Colonic mucosa (tissue), 4 donors: ENCODE results near the gene CCDC78. TPM values are rescaled to one million over a fixed set of nuclear protein-coding genes. Genes with fewer than 3 reads are reported as not detected.

ENCODE experiments used
- DNase-seq: peaks from one replicate; pipeline ENCODE4 v3.0.0-alpha.2; 2020
- H3K27ac ChIP-seq: fragments of 200-600 bp; one replicate; pipeline ENCODE4 v1.8.0; 2021
- H3K27me3 ChIP-seq: fragments of 200-600 bp; one replicate; pipeline ENCODE4 v1.8.0; 2021
- H3K36me3 ChIP-seq: fragments of 200-600 bp; one replicate; pipeline ENCODE4 v1.8.0; 2021
- H3K4me1 ChIP-seq: fragments of 200-600 bp; one replicate; pipeline ENCODE4 v1.8.0; 2021; ENCODE audit warnings: mild to moderate bottlenecking
- H3K4me3 ChIP-seq: fragments of 200-600 bp; one replicate; pipeline ENCODE4 v1.8.0; 2021
- H3K9ac ChIP-seq, 2 donors: one replicate each; pipeline ENCODE4 v1.7.0; 2013; ENCODE audit warnings: control low read depth in 2 of 2, low read depth in 2 of 2, low read length in 2 of 2
- H3K9me3 ChIP-seq: fragments of 200-600 bp; one replicate; pipeline ENCODE4 v1.8.0; 2021
- intact Hi-C: fragments of 100-400 bp; cut with DNase I; formaldehyde crosslinking; loops from one replicate; pipeline ENCODE4 v1.14.1; 2022
- total RNA-seq, 2 donors: library from RNA; stranded (reverse); fragmentation: NEBNext Ultra II Directional in 1 of 2; extraction: Animal tissue kit (Norgen Biotek cat#: 25700) in 1 of 2; gene quantifications; one replicate each; pipeline ENCODE4 v1.2.1, GENCODE V29; 2021
- TF ChIP-seq, protein P1 (sequence below): fragments of 200-600 bp; IDR thresholded peaks from one replicate; pipeline ENCODE4 v1.8.0; 2022; ENCODE audit warnings: antibody characterized with exemption, mild to moderate bottlenecking
- donor health status: healthy.
- donor health status: DM: no; HTN: no; CAD: no.
- donor health status: DM: no; HTN: no; CAD: no.

The CCDC78 gene
- total RNA-seq = 1 to 10 TPM in 1 of 2 donors, under 1 TPM in 1; 0.37 to 3.7 TPM

DNA sequence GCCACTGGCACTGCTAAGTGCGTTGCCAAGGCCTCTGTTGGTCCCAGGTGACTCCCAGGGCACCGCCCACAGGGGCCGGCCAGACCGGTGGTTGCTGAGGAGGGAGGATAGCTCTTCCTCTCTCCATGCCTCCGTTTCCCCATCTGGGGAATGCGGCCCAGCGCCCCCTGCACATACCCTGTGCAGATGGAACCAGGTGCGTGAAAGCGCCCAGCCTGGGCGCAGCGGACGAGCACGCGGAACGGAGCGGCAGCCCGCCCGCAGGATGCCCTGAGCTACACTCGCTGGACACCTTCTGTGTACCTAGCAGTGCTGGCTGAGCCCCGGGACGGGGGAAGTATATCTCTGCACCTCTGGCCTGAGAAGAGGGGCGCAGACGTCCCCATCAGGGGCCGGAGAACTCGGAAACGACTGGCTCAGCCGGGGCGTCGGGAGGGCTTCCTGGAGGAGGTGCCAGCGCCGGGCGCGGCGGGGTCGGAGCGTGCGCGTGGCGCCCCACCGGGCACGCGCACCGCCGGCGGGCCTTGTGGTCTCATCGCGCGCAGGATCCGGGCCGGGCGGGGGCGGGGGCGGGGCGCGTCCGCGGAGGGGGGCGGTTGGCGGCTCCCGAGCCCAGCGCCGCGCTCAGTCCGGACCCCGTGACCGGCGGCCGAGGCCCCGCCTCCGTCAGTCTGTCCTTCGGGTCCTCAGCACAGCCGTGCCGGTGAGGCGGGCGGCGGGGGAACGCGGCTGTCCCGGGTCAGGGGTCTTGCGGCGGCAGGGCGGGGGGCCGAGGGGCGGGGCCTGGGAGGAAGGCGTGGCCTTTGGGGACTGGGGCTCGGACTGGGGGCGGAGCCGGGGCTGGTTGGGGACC, at the start of gene CCDC78, which contains the start of gene HAGHL:
Gene CCDC78 (minus strand): TSS at position 6 of the 853 bp plus-strand sequence. CDS start 76 bp downstream, outside the sequence.
Gene HAGHL (plus strand): TSS at position 669 of the 853 bp plus-strand sequence. CDS start 404 bp downstream, outside the sequence.
- peak; percentile 80 for DNase-seq
- no peaks in the 10 kb centered on the region for H3K36me3 ChIP-seq
- H3K4me1 ChIP-seq = peaks cover 13% of the 10 kb centered on the region
- peaks cover 9% of the 10 kb centered on the region for H3K27me3 ChIP-seq
- intact Hi-C loops = no loop called here
- TF ChIP-seq, protein P1, sequence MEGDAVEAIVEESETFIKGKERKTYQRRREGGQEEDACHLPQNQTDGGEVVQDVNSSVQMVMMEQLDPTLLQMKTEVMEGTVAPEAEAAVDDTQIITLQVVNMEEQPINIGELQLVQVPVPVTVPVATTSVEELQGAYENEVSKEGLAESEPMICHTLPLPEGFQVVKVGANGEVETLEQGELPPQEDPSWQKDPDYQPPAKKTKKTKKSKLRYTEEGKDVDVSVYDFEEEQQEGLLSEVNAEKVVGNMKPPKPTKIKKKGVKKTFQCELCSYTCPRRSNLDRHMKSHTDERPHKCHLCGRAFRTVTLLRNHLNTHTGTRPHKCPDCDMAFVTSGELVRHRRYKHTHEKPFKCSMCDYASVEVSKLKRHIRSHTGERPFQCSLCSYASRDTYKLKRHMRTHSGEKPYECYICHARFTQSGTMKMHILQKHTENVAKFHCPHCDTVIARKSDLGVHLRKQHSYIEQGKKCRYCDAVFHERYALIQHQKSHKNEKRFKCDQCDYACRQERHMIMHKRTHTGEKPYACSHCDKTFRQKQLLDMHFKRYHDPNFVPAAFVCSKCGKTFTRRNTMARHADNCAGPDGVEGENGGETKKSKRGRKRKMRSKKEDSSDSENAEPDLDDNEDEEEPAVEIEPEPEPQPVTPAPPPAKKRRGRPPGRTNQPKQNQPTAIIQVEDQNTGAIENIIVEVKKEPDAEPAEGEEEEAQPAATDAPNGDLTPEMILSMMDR = no peak
- peak within 1 kb of the TSS; percentile 12 to 16 for H3K9ac ChIP-seq
- H3K9me3 ChIP-seq = no peaks in the 10 kb centered on the region
- no peak within 1 kb of the TSS for H3K27ac ChIP-seq
- peak within 1 kb of the TSS; percentile 42 for H3K4me3 ChIP-seq

DNA sequence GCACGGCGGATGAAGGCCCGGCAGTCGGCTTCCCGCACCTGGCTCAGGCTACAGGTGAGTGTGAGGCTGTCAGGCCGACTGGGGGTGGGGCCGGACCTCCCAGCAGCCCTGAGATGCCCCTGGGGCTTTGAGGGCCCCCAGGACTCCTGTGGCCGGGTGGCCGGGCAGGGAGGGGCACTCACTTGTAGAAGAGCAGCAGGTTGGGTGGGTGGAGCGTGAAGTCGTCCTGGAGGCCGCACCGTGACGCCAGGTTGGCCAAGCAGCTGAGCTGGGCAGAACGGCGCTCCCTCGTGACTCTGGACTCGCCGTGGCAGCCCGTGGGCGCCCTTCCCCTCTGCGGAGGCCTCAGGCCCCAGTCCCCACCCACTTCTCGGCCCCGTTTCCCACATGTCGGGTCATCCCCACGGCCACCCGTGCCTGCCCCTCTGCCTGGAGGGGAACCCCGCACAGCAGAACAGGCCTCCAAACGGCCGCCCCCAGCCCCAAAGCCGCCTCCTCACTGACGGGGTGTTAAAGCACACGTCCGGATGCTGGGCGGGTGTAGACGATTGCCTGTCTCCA, 49.1 kb upstream of the CCDC78 start:
- Histone ChIP-seq H3K36me3 (no peaks in the 10 kb centered on the region), H3K27me3 (peaks cover 7% of the 10 kb centered on the region), H3K4me3 (no peak overlapping the region), H3K9me3 (no peaks in the 10 kb centered on the region), H3K9ac (no peak overlapping the region), H3K4me1 (no peaks in the 10 kb centered on the region), H3K27ac (no peak overlapping the region)
- TF ChIP-seq, protein P1 = no peak
- intact Hi-C loops = no loop called here
- no peak for DNase-seq

DNA sequence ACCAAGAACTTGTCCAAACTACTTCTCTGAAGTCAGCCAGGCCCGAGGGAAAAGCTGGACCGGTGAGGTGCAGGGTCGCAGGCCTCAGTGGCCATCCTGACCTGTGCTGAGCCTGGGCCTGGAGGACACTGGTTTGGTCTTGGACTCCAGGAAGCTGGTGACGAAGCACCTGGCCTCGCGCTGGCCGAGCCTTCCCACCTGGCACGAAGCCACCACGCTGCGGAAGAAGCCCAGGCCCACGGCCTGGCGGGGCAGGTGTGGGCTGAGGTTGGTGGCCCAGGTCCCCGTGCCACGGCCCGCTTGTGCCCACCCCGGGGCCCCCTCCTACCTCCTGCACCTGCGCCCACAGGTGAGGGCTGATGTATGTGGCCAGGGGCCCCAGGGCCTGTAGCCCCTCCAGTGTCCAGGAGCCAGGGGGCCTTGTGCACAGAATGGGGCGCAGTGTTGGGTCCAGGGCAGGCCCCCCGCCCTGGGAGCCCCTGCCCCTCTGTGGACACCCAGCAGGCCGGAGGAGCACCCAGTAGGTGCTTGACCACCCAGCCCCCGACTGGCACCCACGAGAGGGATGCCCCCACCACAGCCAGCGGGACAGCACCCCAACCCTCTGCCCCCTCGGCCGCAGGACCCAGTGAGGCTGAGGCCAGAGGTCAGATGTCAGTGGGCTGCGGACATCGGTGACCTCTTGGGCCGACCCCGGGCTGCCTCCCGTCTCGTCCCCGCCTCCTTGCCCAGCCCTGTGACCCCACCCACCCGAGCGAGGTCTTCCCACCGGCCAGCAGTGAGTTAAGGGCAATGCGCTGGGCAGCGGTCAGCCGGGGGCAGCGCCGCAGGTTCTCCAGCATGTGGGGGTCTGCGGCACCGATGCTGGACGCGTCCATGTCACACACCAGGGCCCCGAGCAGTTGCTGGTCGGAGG, 48.1 kb upstream of the CCDC78 start:
- Histone ChIP-seq H3K9me3 (no peaks in the 10 kb centered on the region), H3K36me3 (no peaks in the 10 kb centered on the region), H3K4me1 (no peaks in the 10 kb centered on the region), H3K4me3 (no peak overlapping the region), H3K27me3 (peaks cover 7% of the 10 kb centered on the region), H3K9ac (no peak overlapping the region), H3K27ac (no peak overlapping the region)
- DNase-seq = no peak
- TF ChIP-seq, protein P1 = no peak
- intact Hi-C loops = no loop called here

DNA sequence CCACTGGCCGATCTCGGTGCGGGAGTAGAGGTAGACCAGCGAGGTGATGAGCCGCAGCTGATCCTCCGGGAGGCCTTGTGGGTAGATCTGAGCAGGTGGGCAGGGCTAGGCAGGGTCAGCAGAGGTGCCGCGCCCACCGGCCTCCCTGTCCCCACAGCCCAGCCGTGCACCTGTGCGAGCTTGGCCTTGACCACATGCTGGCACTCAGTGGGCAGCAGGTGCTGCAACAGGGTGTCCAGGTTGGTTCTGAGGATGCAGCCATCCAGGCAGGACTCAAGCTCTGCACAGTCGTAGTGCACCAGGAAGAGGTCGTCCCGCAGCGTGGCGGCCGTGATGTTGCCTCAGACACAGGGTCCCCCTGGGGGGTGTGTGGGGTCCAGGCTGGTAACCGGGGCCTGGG, 46.7 kb upstream of the CCDC78 start:
- intact Hi-C loops = no loop called here
- Histone ChIP-seq H3K27ac (no peak overlapping the region), H3K9ac (no peak overlapping the region), H3K9me3 (no peaks in the 10 kb centered on the region), H3K4me3 (no peak overlapping the region), H3K36me3 (no peaks in the 10 kb centered on the region), H3K4me1 (no peaks in the 10 kb centered on the region), H3K27me3 (no peaks in the 10 kb centered on the region)
- no peak for DNase-seq
- TF ChIP-seq, protein P1 = no peak

DNA sequence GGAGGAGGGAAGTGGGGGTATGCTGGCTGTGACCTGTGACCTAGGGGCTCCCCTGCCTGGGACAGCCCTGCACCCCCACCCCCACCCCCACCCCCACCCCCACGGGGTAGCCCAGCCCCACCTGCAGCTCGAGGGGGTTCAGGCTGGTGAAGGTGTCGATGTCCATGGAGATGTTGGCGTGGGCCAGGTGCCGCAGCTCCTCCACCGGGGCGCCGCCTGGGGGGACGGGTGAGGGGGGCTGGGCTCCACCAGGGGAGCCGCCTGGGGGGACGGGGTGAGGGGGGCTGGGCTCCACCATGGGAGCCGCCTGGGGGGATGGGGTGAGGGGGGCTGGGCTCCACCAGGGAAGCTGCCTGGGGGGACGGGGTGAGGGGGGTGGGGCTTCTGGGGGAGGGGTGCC, 44.2 kb upstream of the CCDC78 start:
- Histone ChIP-seq H3K27ac (no peak overlapping the region), H3K9me3 (no peaks in the 10 kb centered on the region), H3K4me3 (no peak overlapping the region), H3K4me1 (no peaks in the 10 kb centered on the region), H3K9ac (no peak overlapping the region), H3K27me3 (no peaks in the 10 kb centered on the region), H3K36me3 (no peaks in the 10 kb centered on the region)
- intact Hi-C loops = no loop called here
- no peak for DNase-seq
- TF ChIP-seq, protein P1 = no peak
